Suprapubic skin (tissue), 4 donors: ENCODE results near the gene RNF130. TPM values are rescaled to one million over a fixed set of nuclear protein-coding genes. Genes with fewer than 3 reads are reported as not detected.
"Not testable (repeated sequence)": the region's sequence is repeated elsewhere in the genome, so short reads cannot be mapped to it uniquely, and the experiment has no call there.

Source experiments
- DNase-seq, 2 donors: peaks; one replicate each; pipeline ENCODE4 v3.0.0-alpha.2; 2019; ENCODE audit warnings: low spot score in 2 of 2
- H3K27ac ChIP-seq: fragments of 200-600 bp; sonication (generic); one replicate; pipeline ENCODE4 v1.5.1; 2019
- H3K27me3 ChIP-seq: fragments of 200-600 bp; sonication (generic); one replicate; pipeline ENCODE4 v1.5.1; 2019
- H3K36me3 ChIP-seq: fragments of 200-600 bp; sonication (generic); one replicate; pipeline ENCODE4 v1.5.1; 2019
- H3K4me1 ChIP-seq: fragments of 200-600 bp; sonication (generic); one replicate; pipeline ENCODE4 v1.5.1; 2019
- H3K4me3 ChIP-seq: fragments of 200-600 bp; sonication (generic); one replicate; pipeline ENCODE4 v1.5.1; 2019; ENCODE audit warnings: mild to moderate bottlenecking
- H3K9me3 ChIP-seq: fragments of 200-600 bp; sonication (generic); one replicate; pipeline ENCODE4 v1.5.1; 2019
- EP300 ChIP-seq: sonication (generic); formaldehyde crosslinking; IDR thresholded peaks from one replicate; pipeline ENCODE4 v1.6.1; 2017; ENCODE audit warnings: antibody characterized with exemption
- POLR2A ChIP-seq, 2 donors: fragments of 450-650 bp; IDR thresholded peaks; one replicate each; pipeline ENCODE4 v1.6.1; 2017; ENCODE audit warnings: antibody characterized with exemption in 2 of 2, mild to moderate bottlenecking in 2 of 2, moderate library complexity in 2 of 2
- POLR2AphosphoS5 ChIP-seq, 3 donors: sonication (generic); formaldehyde crosslinking; IDR thresholded peaks; one replicate each; pipeline ENCODE4 v1.6.1; 2017; ENCODE audit warnings: antibody characterized with exemption in 3 of 3
- WGBS: methylation state at CpG from one replicate; pipeline ENCODE4 v1.1.5; 2018; 5-methylcytosine and 5-hydroxymethylcytosine counted together
- total RNA-seq, 4 donors: library from RNA; depleted of rRNA; stranded (reverse); fragments of >200 nt; gene quantifications; one replicate each; pipeline ENCODE4 v1.1.0, GENCODE V29; 2016
- TF ChIP-seq, protein P1 (sequence below), 2 donors: fragments of 200-600 bp in 1 of 2; fragments of 450-650 bp in 1 of 2; sonication (generic) in 1 of 2; IDR thresholded peaks; one replicate each; pipeline ENCODE4 v1.5.1; 2016 to 2019; ENCODE audit warnings: antibody characterized with exemption in 2 of 2, mild to moderate bottlenecking in 1 of 2, moderate library complexity in 1 of 2

Gene RNF130
- total RNA-seq, 4 donors from 2014 or later, result 24.8 to 37.2 (median 29.8) TPM

DNA sequence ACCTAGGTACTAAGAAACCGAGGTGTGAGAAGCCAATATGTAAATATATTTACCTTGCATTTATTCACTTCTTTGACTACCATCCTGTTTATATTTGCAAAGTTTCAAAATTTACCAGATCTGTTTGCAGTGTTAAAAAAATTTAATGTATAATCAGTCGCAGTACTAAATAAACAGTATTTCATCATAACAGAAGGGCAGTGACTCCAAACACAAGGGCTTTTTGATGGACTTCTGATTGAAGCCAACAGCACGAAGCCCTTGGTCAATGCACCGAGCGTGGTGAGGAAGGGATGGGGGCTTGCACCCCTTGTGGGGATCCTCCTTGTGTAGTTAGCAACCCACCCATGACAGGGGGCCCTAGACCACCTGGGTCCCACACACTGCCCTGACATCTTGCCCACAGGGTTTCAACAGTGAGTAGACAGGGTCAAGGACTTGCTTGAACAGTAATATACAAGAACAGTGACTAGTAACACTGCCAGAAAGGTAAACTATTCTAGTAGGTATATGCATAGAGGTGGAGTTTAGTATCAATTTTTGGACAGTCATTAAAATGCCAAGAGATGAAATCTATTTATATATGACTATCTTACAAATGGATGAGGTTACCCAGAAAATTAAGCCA, 111.2 kb downstream of the RNF130 start:
- 94% methylated on average over 5 of the region's 5 CpGs for WGBS
- H3K27me3 ChIP-seq, result no peaks in the 10 kb centered on the region
- H3K36me3 ChIP-seq, result peaks cover 27% of the 10 kb centered on the region
- no peaks in the 10 kb centered on the region for H3K9me3 ChIP-seq
- TF ChIP-seq, protein P1, sequence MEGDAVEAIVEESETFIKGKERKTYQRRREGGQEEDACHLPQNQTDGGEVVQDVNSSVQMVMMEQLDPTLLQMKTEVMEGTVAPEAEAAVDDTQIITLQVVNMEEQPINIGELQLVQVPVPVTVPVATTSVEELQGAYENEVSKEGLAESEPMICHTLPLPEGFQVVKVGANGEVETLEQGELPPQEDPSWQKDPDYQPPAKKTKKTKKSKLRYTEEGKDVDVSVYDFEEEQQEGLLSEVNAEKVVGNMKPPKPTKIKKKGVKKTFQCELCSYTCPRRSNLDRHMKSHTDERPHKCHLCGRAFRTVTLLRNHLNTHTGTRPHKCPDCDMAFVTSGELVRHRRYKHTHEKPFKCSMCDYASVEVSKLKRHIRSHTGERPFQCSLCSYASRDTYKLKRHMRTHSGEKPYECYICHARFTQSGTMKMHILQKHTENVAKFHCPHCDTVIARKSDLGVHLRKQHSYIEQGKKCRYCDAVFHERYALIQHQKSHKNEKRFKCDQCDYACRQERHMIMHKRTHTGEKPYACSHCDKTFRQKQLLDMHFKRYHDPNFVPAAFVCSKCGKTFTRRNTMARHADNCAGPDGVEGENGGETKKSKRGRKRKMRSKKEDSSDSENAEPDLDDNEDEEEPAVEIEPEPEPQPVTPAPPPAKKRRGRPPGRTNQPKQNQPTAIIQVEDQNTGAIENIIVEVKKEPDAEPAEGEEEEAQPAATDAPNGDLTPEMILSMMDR (IDR thresholded peaks at IDR 0.05), result no peak
- TF ChIP-seq POLR2A (IDR thresholded peaks at IDR 0.05) (no peak), POLR2AphosphoS5 (IDR thresholded peaks at IDR 0.05) (no peak), EP300 (no peak)
- DNase-seq, result no peak
- no peak overlapping the region for H3K27ac ChIP-seq
- H3K4me3 ChIP-seq, result no peak overlapping the region
- H3K4me1 ChIP-seq, result no peaks in the 10 kb centered on the region

DNA sequence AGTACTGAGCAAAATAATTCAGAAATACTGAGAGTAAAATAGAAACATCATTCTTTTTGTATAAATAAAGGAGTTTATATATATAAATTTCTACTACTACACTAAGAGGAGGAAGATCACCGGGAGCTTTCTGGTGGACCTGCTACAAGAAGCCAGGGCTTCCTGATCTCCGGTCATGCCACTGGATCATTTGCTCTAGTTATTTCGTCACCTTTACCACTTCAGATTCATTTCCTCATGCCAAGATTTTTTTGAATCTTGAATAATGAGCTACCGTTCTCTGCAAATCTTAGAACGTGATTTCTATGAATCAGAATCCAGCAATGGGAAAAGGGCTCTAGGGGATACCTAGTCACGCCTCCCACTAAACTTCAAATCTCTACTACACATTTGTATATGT, 111.9 kb downstream of the RNF130 start:
- no peak for DNase-seq
- H3K27ac ChIP-seq, result no peak overlapping the region
- H3K4me1 ChIP-seq, result no peaks in the 10 kb centered on the region
- TF ChIP-seq POLR2AphosphoS5 (IDR thresholded peaks at IDR 0.05), result no peak
- no peak for TF ChIP-seq EP300
- no peak for TF ChIP-seq POLR2A (IDR thresholded peaks at IDR 0.05)
- TF ChIP-seq, protein P1 (IDR thresholded peaks at IDR 0.05), result no peak
- no peaks in the 10 kb centered on the region for H3K9me3 ChIP-seq
- 83% methylated on average over 6 of the region's 6 CpGs for WGBS
- no peaks in the 10 kb centered on the region for H3K27me3 ChIP-seq
- peaks cover 29% of the 10 kb centered on the region for H3K36me3 ChIP-seq
- no peak overlapping the region for H3K4me3 ChIP-seq

DNA sequence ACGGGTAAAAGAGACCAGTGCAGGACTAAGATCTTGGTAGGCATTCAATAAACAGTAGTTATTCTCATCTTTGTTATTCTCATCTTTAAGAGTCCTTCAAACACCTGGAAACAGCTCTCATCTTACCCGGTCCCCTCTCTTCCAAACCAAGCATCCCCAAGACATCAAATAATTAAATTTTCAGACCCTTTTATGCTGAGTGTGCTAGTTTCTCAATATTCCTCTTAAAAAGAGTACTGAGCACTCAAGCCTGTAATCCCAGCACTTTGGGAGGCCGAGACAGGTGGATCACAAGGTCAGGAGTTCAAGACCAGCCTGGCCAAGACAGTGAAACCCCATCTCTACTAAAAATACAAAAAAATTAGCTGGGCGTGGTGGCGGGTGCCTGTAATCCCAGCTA, 112.4 kb downstream of the RNF130 start:
- peaks cover 31% of the 10 kb centered on the region for H3K36me3 ChIP-seq
- H3K4me1 ChIP-seq, result not testable (repeated sequence)

DNA sequence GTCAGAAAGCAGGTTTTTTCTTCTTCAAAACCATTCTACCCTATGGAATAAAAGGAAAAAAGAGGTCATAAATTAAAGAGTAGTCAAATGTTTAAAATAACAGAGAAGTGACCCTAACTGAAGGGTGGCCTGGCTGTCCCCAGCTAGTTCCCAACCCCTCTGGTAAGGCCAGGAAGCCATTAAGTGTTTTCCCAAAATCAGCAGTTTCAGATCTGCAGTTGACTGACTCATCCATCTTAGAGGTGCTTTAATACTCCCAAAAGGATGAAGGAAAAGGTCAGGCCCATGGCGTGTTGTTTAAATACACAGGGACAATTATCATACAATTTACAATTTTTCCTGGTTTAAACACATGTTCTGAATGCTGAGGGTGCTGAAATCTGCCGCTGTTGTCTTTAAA, 115.9 kb downstream of the RNF130 start:
- no peaks in the 10 kb centered on the region for H3K27me3 ChIP-seq
- 92% methylated on average over 2 of the region's 2 CpGs for WGBS
- no peak overlapping the region for H3K4me3 ChIP-seq
- no peak for TF ChIP-seq POLR2AphosphoS5 (IDR thresholded peaks at IDR 0.05)
- peaks cover 11% of the 10 kb centered on the region for H3K36me3 ChIP-seq
- no peak for DNase-seq
- H3K27ac ChIP-seq, result no peak overlapping the region
- H3K9me3 ChIP-seq, result no peaks in the 10 kb centered on the region
- no peaks in the 10 kb centered on the region for H3K4me1 ChIP-seq

More for the DNA sequence above, 112.4 kb downstream of the RNF130 start:
- not testable (repeated sequence) for H3K9me3 ChIP-seq, DNase-seq, H3K4me3 ChIP-seq, H3K27me3 ChIP-seq, H3K27ac ChIP-seq
- WGBS, result 95% methylated on average over 5 of the region's 5 CpGs

DNA sequence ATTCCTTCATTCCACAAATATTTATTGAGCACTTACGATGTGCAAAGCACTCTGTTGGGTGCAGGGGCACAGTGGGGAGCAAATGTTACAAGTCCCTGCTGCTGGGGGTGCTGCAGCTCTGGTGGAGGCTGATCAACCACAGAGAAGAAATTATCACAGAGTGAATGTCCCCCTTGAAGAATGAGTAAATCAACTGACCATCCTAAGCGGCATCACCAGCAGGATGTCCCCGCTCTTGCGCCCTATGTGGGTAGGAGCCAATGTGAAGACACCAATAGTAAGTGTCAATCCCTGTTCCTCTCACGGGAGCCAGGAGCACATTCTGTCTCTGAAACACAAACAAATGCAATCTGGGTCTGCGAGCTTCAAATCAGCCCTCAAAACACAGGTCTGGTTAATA, 116.5 kb downstream of the RNF130 start:
- Histone ChIP-seq H3K4me1 (no peaks in the 10 kb centered on the region), H3K9me3 (no peaks in the 10 kb centered on the region), H3K36me3 (peaks cover 11% of the 10 kb centered on the region), H3K27ac (no peak overlapping the region), H3K27me3 (no peaks in the 10 kb centered on the region), H3K4me3 (no peak overlapping the region)
- WGBS, result 88% methylated on average over 6 of the region's 6 CpGs
- DNase-seq, result no peak
- no peak for TF ChIP-seq POLR2AphosphoS5 (IDR thresholded peaks at IDR 0.05)
- no peak for TF ChIP-seq POLR2A (IDR thresholded peaks at IDR 0.05)
- TF ChIP-seq EP300, result no peak
- TF ChIP-seq, protein P1 (IDR thresholded peaks at IDR 0.05), result no peak

DNA sequence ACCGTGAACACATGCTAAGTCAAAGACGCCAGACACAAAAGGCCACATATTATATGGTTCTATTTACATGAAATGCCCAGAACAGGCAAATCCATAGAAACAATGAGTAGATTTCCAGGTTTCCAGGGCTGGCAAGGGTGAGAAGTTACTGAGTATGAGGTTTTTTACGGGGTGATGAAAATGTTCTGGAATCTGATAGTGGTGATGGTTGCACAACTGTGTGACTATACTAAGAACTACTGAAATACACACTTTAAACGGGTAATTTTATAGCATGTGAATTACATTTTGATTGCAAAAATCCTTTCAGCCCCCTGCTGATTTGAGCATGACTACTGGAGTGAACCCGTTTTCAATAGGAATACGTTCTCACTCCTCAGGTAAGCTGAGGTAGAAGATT, 117.1 kb downstream of the RNF130 start:
- whole genome bisulfite sequencing, result 89% methylated on average over 6 of the region's 6 CpGs
- no peaks in the 10 kb centered on the region for H3K4me1 ChIP-seq

More for the DNA sequence above, 117.1 kb downstream of the RNF130 start:
- no peaks in the 10 kb centered on the region for H3K9me3 ChIP-seq
- no peak overlapping the region for H3K4me3 ChIP-seq
- peaks cover 11% of the 10 kb centered on the region for H3K36me3 ChIP-seq
- no peak for DNase-seq
- TF ChIP-seq, protein P1 (IDR thresholded peaks at IDR 0.05), result no peak
- TF ChIP-seq EP300 (no peak), POLR2AphosphoS5 (IDR thresholded peaks at IDR 0.05) (no peak), POLR2A (IDR thresholded peaks at IDR 0.05) (no peak)
- no peaks in the 10 kb centered on the region for H3K27me3 ChIP-seq
- no peak overlapping the region for H3K27ac ChIP-seq
